Choroid plexus epithelial cell (primary cell): ENCODE results near the gene PPFIBP2.

Experiments
- DNase-seq: peaks from one replicate; pipeline ENCODE4 v3.0.0-alpha.2; 2010; ENCODE audit warnings: low read depth
- H3K4me3 ChIP-seq: 2 replicates; pipeline ENCODE4 v1.5.1; 2011; ENCODE audit warnings: low read depth, mild to moderate bottlenecking, control low read depth, low read length, moderate library complexity
- CTCF ChIP-seq: conservative IDR thresholded peaks from 2 replicates; pipeline ENCODE4 v1.5.1; 2011; ENCODE audit warnings: low read depth, mild to moderate bottlenecking, control low read depth, inconsistent platforms, low read length, moderate library complexity

Gene PPFIBP2

GRCh38 chr11:7683571-7683970 lies 169.8 kb downstream of the PPFIBP2 start:
- DNase-seq = no peak
- no peak for TF ChIP-seq CTCF
- H3K4me3 ChIP-seq = no peak overlapping the region

- DNase-seq = no peak
- no peak for TF ChIP-seq CTCF
- no peak overlapping the region for H3K4me3 ChIP-seq
These were observed 173.0 kb downstream of the PPFIBP2 start for GRCh38 chr11:7686761-7687160.

- no peak for DNase-seq
- H3K4me3 ChIP-seq = no peak overlapping the region
- no peak for TF ChIP-seq CTCF
These were observed 173.6 kb downstream of the PPFIBP2 start for GRCh38 chr11:7687386-7687785.

GRCh38 chr11:7688238-7688826 lies 174.5 kb downstream of the PPFIBP2 start:
- TF ChIP-seq CTCF = peak; percentile 92
- H3K4me3 ChIP-seq = no peak overlapping the region
- DNase-seq = peak; percentile 63

GRCh38 chr11:7689239-7689638 lies 175.4 kb downstream of the PPFIBP2 start:
- no peak for DNase-seq
- no peak for TF ChIP-seq CTCF
- no peak overlapping the region for H3K4me3 ChIP-seq

- H3K4me3 ChIP-seq = no peak overlapping the region
- DNase-seq = no peak
- no peak for TF ChIP-seq CTCF
These were observed 176.8 kb downstream of the PPFIBP2 start for GRCh38 chr11:7690648-7691047.

- TF ChIP-seq CTCF = no peak
- peak; percentile 44 for DNase-seq
- H3K4me3 ChIP-seq = no peak overlapping the region
These were observed 178.1 kb downstream of the PPFIBP2 start for GRCh38 chr11:7691759-7692350.
